Panc1 (cell line): ENCODE results near the gene VARS2. TPM values are rescaled to one million over a fixed set of nuclear protein-coding genes. Genes with fewer than 3 reads are reported as not detected.
A peak's percentile ranks its signal among the peaks of the same experiment; 100 is the strongest.

Experiments used
- ATAC-seq: fragments of 200-7000 bp; cut with Tn5 transposase; 2 replicates; pipeline ENCODE4 v1.9.1; 2020; ENCODE audit warnings: mild to moderate bottlenecking, moderate library complexity
- BruUV-seq: library from RNA; stranded (reverse); fragments of 400-500 nt; replicated peaks from 2 replicates; lab custom pipeline; 2021; lab: Mats Ljungman, UMichigan
- CTCF ChIA-PET: fragments of 300-600 bp; sonication (Branson Sonifier 250); formaldehyde crosslinking; loops from one replicate; lab custom pipeline; 2022; ENCODE audit warnings: antibody characterized with exemption; lab: Charles Lee
- POLR2A ChIA-PET: fragments of 300-600 bp; sonication (Branson Sonifier 250); formaldehyde crosslinking; loops from one replicate; lab custom pipeline; 2022; ENCODE audit warnings: antibody characterized with exemption; lab: Charles Lee
- DNase-seq: peaks from one replicate; pipeline ENCODE4 v3.0.0-alpha.2; 2010; ENCODE audit warnings: low read depth, low spot score
- H3K27ac ChIP-seq: 2 replicates; pipeline ENCODE4 v1.5.1; 2011; ENCODE audit warnings: mild to moderate bottlenecking, low read length, inconsistent platforms
- H3K27me3 ChIP-seq: fragments of 200-500 bp; sonication (Bioruptor generic); 2 replicates; pipeline ENCODE4 v1.6.0; 2014; ENCODE audit warnings: low read length, inconsistent platforms; ENCODE audit not compliant: control insufficient read depth, insufficient read depth
- H3K36me3 ChIP-seq: fragments of 200-500 bp; sonication (Bioruptor generic); 2 replicates; pipeline ENCODE4 v1.5.1; 2014; ENCODE audit warnings: inconsistent platforms, mild to moderate bottlenecking, low read length, moderate library complexity; ENCODE audit not compliant: control insufficient read depth, insufficient read depth
- H3K4me1 ChIP-seq: 2 replicates; pipeline ENCODE4 v1.5.1; 2011; ENCODE audit warnings: inconsistent platforms, mild to moderate bottlenecking, low read length, moderate library complexity; ENCODE audit not compliant: control insufficient read depth, insufficient read depth
- H3K4me3 ChIP-seq, 2 experiments: 2 replicates each; pipeline ENCODE4 v1.5.1; 2011 to 2012; ENCODE audit warnings: low read depth in 2 of 2, low read length in 2 of 2, mild to moderate bottlenecking in 2 of 2, inconsistent platforms in 1 of 2, moderate library complexity in 1 of 2
- H3K9me3 ChIP-seq: fragments of 200-500 bp; sonication (Bioruptor generic); 2 replicates; pipeline ENCODE4 v1.5.1; 2014; ENCODE audit warnings: low read depth, mild to moderate bottlenecking, inconsistent platforms, low read length, moderate library complexity; ENCODE audit not compliant: control insufficient read depth, insufficient read depth
- CTCF ChIP-seq: fragments of 450-650 bp; IDR thresholded peaks from 2 replicates; pipeline ENCODE4 v1.5.1; 2017; ENCODE audit warnings: mild to moderate bottlenecking
- POLR2AphosphoS5 ChIP-seq: IDR thresholded peaks from 2 replicates; pipeline ENCODE4 v1.6.1; 2012; ENCODE audit warnings: mild to moderate bottlenecking, low read depth, low read length, moderate library complexity
- REST ChIP-seq, 2 experiments: IDR thresholded peaks; 2 replicates each; pipeline ENCODE4 v1.6.1; 2011 to 2012; ENCODE audit warnings: low read depth in 2 of 2, control low read depth in 1 of 2, low read length in 1 of 2, mild to moderate bottlenecking in 1 of 2, moderate library complexity in 1 of 2; ENCODE audit not compliant: insufficient read depth in 1 of 2
- SIN3A ChIP-seq: IDR thresholded peaks from 2 replicates; pipeline ENCODE4 v1.6.1; 2012; ENCODE audit warnings: low read depth, mild to moderate bottlenecking, low read length, moderate library complexity, borderline replicate concordance; ENCODE audit not compliant: insufficient read depth
- TCF7L2 ChIP-seq: IDR thresholded peaks from 2 replicates; pipeline ENCODE4 v1.6.1; 2011; ENCODE audit warnings: mild to moderate bottlenecking, low read depth, low read length, inconsistent platforms
- in situ Hi-C: cut with HindIII; loops from 2 replicates; pipeline ENCODE4 v1.10.0; 2016; ENCODE audit warnings: low sequenced_read_pairs, low pct_unique_long_range_greater_than_20kb
- intact Hi-C: fragments of 100-400 bp; cut with micrococcal nuclease; formaldehyde crosslinking; loops from one replicate; pipeline ENCODE4 v1.10.0; 2022; ENCODE audit not compliant: unreplicated experiment
- total RNA-seq: library from RNA; stranded (reverse); gene quantifications from one replicate; pipeline ENCODE4 v1.2.1, GENCODE V29; 2021; ENCODE audit not compliant: unreplicated experiment

VARS2 gene
- total RNA-seq, 1 experiment from 2014 or later = 42.7 TPM

GRCh38 chr6:30882204-30882758 is 31.8 kb upstream of the VARS2 start:
- no peaks in the 10 kb centered on the region for H3K36me3 ChIP-seq
- ATAC-seq = no peak
- H3K27ac ChIP-seq = peak overlapping the region; percentile 55
- H3K4me1 ChIP-seq = peaks cover 47% of the 10 kb centered on the region
- in situ Hi-C loops (no loop called here), intact Hi-C loops (no loop called here)
- BruUV-seq = no TSS peak
- H3K9me3 ChIP-seq = no peaks in the 10 kb centered on the region
- no peak overlapping the region for H3K4me3 ChIP-seq
- H3K27me3 ChIP-seq = no peaks in the 10 kb centered on the region
- ChIA-PET POLR2A (interaction anchor here (0.5 to 1.1 kb wide), 3 partner anchors 31 to 42 kb away, joined by 3 to 4 read pairs (median 4); partner anchors contain the start of gene VARS2), CTCF (interaction anchor here (0.5 to 1.3 kb wide), 5 partner anchors 12 to 265 kb away, joined by 3 to 4 read pairs (median 3); no protein-coding TSS in a partner anchor)
- DNase-seq = no peak
- TF ChIP-seq SIN3A (no peak), REST (IDR thresholded peaks at IDR 0.05; ENCODE audit: insufficient read depth in 1 of 2, low read depth in 2 of 2, low read length in 1 of 2) (no peak), CTCF (no peak), TCF7L2 (no peak), POLR2AphosphoS5 (no peak)

GRCh38 chr6:30882759-30883684 is 31.0 kb upstream of the VARS2 start:
- ChIA-PET POLR2A (interaction anchor here (0.5 to 1.1 kb wide), 4 partner anchors 31 to 214 kb away, joined by 3 to 19 read pairs (median 4); partner anchors contain the start of gene VARS2), CTCF (interaction anchor here (0.6 to 1.3 kb wide), 3 partner anchors 61 to 264 kb away, joined by 3 to 4 read pairs (median 3); no protein-coding TSS in a partner anchor)
- in situ Hi-C loops = no loop called here
- Histone ChIP-seq H3K9me3 (no peaks in the 10 kb centered on the region), H3K4me3 (peak overlapping the region; percentile 50 to 62), H3K27ac (peak overlapping the region; percentile 84), H3K4me1 (peaks cover 47% of the 10 kb centered on the region), H3K27me3 (no peaks in the 10 kb centered on the region), H3K36me3 (no peaks in the 10 kb centered on the region)
- intact Hi-C loops = no loop called here
- TF ChIP-seq TCF7L2 (no peak), REST (IDR thresholded peaks at IDR 0.05; ENCODE audit: insufficient read depth in 1 of 2, low read depth in 2 of 2, low read length in 1 of 2) (no peak), SIN3A (no peak), POLR2AphosphoS5 (no peak), CTCF (no peak)
- peak; percentile 18; the same call in 1 of the 2 replicates for ATAC-seq
- no peak for DNase-seq
- BruUV-seq = no TSS peak
